Measurements from ENCODE around the gene DIS3L2.
"Not testable (repeated sequence)": the region's sequence is repeated elsewhere in the genome, so short reads cannot be mapped to it uniquely, and the experiment has no call there.

DIS3L2 gene

GRCh38 chr2:232058063-232058877 lies 96.8 kb downstream of the DIS3L2 start:
- no peak for DNase-seq (ENCODE audit: low read depth in 3 of 3)

GRCh38 chr2:232058931-232059330 lies 97.4 kb downstream of the DIS3L2 start:
- DNase-seq (ENCODE audit: low read depth in 3 of 3), result no peak

GRCh38 chr2:232061265-232061664 lies 99.8 kb downstream of the DIS3L2 start:
- DNase-seq (ENCODE audit: low read depth in 3 of 3), result no peak

- DNase-seq (ENCODE audit: low read depth in 3 of 3), result no peak
Observed at GRCh38 chr2:232073026-232073425, 111.5 kb downstream of the DIS3L2 start.

GRCh38 chr2:232073699-232074098 lies 112.2 kb downstream of the DIS3L2 start:
- no peak for DNase-seq (ENCODE audit: low read depth in 3 of 3)

GRCh38 chr2:232075080-232075479 lies 113.6 kb downstream of the DIS3L2 start:
- DNase-seq (ENCODE audit: low read depth in 3 of 3), result no peak

GRCh38 chr2:232075859-232076258 lies 114.3 kb downstream of the DIS3L2 start:
- no peak for DNase-seq (ENCODE audit: low read depth in 3 of 3)

GRCh38 chr2:232076272-232076671 lies 114.8 kb downstream of the DIS3L2 start:
- DNase-seq (ENCODE audit: low read depth in 3 of 3), result no peak

- no peak for DNase-seq (ENCODE audit: low read depth in 3 of 3)
Observed at GRCh38 chr2:232076736-232077135, 115.2 kb downstream of the DIS3L2 start.

- no peak for DNase-seq (ENCODE audit: low read depth in 3 of 3)
Observed at GRCh38 chr2:232085164-232085563, 123.7 kb downstream of the DIS3L2 start.

- DNase-seq (ENCODE audit: low read depth in 3 of 3), result no peak
Observed at GRCh38 chr2:232085826-232086425, 124.4 kb downstream of the DIS3L2 start.

GRCh38 chr2:232088771-232089170 lies 127.3 kb downstream of the DIS3L2 start:
- no peak for DNase-seq (ENCODE audit: low read depth in 3 of 3)

GRCh38 chr2:232094201-232094600 lies 132.7 kb downstream of the DIS3L2 start:
- DNase-seq (ENCODE audit: low read depth in 3 of 3), result no peak

- DNase-seq (ENCODE audit: low read depth in 3 of 3), result no peak
Observed at GRCh38 chr2:232094883-232095282, 133.4 kb downstream of the DIS3L2 start.

GRCh38 chr2:232097260-232097659 lies 135.7 kb downstream of the DIS3L2 start:
- DNase-seq (ENCODE audit: low read depth in 3 of 3), result no peak

- no peak for DNase-seq (ENCODE audit: low read depth in 3 of 3)
Observed at GRCh38 chr2:232097758-232098157, 136.2 kb downstream of the DIS3L2 start.

GRCh38 chr2:232102380-232102779 lies 140.9 kb downstream of the DIS3L2 start:
- DNase-seq (ENCODE audit: low read depth in 3 of 3), result no peak

GRCh38 chr2:232103140-232103737 lies 141.7 kb downstream of the DIS3L2 start:
- DNase-seq (ENCODE audit: low read depth in 3 of 3), result no peak

- DNase-seq (ENCODE audit: low read depth in 3 of 3), result no peak
Observed at GRCh38 chr2:232104076-232104646, 142.6 kb downstream of the DIS3L2 start.

GRCh38 chr2:232111551-232111950 lies 150.0 kb downstream of the DIS3L2 start:
- no peak for DNase-seq (ENCODE audit: low read depth in 3 of 3)

- no peak for DNase-seq (ENCODE audit: low read depth in 3 of 3)
Observed at GRCh38 chr2:232113821-232114220, 152.3 kb downstream of the DIS3L2 start.

GRCh38 chr2:232115728-232116361 lies 154.3 kb downstream of the DIS3L2 start:
- not testable (repeated sequence) for DNase-seq (ENCODE audit: low read depth in 3 of 3)
